DMS79 (cell line): ENCODE measurements around the gene ADAMTS12.

Experiments
- DNase-seq: peaks from one replicate; lab custom pipeline; 2025; lab: John Stamatoyannopoulos, UW

Gene ADAMTS12

DNA sequence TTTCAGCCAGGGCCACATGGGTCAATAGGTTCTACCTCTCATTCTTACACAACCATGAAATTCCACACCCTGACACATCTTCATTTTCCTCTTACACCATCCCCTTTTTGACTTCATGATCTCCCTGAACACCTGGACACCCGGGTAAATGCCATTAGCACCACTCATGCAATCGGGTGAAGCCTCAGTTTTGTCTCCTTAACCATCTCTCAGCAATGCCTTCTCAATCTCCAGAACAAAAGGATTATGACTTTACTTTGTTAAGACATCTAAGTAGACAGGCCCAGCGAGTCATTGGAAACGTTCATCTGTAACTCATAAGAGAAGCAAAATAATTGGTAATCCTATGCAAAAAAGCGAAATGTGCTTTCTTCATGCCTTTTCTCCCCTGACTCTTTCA lies 49.9 kb downstream of the ADAMTS12 start:
- DNase-seq: no peak

DNA sequence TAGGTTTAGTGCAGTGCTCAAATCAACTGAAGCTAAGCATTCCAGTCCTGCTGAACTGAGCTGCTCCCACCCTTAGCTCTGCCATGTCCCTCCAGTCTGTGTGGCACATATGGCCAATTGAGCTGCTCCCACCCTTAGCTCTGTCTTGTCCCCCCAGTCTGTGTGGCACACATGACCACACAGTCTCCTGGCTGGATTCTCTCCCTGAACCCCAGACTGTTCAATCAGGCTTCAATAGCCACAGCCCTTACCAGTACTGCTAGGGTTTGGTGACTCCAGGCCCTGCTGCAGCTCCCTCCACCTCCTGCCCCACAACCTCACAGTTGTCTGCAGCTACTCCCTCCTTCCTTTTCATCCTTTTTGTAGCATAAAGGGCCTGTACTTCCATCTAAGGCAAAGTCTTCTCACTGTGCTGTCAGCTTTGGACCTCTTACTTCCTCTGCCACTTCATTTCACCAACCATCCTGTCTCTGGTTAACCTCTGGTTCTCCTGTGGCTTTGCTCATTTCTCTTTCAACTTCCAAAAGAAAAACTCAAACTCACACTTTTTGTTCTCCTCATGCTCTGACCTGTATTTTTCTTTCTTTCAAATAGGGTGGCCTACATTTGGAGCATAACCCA lies 50.8 kb downstream of the ADAMTS12 start:
- no peak for DNase-seq

DNA sequence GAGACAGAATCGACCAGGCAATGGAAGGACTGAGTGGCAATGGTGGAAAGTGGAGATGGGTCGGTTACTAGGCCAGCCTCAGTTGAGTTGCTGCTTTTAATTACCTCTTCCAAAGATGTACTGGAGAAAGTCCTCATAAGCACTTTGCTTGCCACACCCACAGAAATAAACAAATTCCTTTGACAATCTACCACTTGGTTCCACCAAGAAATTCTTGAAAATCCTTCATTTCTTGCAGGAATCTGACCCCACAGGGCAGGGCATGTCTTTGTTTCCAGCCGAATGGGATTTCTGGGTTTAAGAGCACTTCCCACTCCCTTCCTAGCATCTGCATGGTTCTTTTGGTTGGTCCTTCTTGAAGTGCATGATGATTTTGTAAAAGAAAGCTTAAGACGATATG lies 54.5 kb downstream of the ADAMTS12 start:
- no peak for DNase-seq

DNA sequence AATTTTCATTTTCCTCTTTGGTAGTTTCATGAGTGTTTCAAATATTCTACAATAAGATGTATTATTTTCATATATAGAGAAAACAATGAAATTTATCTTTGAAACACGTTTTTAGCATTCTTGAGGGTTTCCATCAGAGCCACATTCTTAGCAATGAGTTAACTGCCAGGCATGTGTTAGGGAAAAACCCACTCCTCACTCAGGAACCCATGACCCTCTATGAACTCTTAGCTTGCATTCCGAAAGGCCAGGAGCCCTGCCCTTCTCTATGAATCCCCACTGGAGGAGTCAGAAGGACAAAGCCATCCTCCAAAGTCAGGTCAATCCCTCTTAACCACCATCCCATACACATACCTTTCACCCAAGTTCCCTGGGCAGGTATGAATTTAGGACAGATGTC lies 57.5 kb downstream of the ADAMTS12 start:
- no peak for DNase-seq

DNA sequence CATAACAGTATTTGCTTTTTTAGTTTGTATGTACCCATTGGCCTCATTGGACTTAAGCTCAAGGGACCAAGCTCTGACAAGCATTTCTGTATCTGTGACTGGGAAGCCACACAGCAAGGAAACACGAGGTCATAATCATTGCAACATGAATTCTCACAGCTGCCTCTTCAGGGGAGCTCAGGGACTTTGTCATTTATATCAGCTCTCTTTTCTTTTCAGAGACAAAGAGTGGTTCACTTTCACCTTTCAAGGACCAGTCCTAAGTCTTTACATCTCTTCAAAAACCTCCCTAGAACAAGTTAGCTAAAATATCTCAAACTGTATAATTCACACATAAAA lies 58.6 kb downstream of the ADAMTS12 start:
- no peak for DNase-seq

DNA sequence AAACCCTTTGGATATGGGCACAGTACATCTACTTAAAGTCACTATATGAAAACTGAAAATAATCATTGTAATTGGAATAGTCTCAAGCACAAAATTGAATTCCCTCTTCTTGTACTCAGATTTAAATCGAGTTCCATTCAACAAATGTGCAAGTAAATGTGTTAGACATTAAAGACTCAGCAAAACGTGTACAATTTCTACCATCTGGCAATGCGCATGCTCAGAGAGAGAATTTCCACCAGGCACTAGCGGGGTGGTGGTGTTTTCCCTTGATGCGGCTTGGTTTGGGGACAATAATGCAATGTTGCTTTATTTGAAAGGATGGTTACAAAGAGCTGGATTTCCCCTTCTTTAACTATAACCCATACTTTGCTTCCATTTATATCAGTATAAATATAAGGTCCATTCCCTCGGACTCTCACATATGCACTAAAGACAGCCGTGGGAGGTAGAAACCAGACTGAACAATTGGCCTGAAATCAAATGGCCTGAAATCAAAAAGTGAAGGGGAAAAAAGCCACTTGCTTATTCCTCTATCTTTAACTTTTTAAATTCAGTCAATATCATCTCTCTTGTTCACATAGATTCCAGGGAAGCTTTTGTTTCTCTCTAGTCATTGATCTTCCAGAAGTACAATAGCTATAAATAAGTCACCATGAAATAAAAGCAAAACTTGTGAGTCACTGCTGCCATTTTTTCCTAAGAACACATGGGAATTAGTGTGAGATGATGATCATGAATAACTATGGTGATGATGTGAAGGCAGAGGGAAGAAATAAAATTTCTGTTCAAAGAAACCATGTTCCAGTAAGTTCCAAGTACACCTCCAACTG lies 59.2 kb downstream of the ADAMTS12 start:
- no peak for DNase-seq

DNA sequence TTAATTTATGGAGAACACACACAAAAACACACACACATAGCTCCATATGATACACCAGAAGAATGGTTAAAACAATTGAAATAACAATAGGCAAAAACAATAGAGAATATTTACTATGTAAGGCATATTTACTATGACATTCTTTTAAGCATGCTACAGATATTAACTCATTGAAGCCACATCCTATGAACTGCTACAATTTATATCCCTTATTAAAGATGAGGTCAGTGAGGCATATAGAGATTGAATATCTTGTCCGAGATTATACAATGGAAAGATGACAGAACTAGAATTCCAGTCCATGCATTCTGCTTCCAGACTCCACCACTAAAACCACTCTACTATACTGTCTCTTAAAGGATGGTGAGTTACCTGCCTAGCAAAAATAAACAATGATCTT lies 60.7 kb downstream of the ADAMTS12 start:
- no peak for DNase-seq

DNA sequence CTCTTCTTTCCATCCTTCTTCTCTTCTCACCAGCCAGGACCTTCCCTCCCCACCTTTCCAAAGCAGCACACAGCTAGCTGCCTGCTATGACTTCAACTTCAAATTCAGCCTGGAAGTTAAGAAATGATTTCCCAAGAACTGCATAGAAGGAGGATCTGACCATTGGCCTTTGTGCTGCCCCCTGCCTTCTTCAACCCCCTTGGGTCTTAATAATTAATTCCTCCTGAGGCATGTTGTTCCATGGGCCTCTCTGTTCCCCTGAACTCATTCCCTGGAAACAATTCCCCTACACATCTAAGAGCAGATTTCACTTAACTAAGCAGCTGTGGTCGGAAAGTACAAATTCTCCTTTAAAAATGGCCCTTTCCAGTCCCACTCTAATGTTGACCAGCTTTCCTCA lies 62.4 kb downstream of the ADAMTS12 start:
- DNase-seq: no peak

DNA sequence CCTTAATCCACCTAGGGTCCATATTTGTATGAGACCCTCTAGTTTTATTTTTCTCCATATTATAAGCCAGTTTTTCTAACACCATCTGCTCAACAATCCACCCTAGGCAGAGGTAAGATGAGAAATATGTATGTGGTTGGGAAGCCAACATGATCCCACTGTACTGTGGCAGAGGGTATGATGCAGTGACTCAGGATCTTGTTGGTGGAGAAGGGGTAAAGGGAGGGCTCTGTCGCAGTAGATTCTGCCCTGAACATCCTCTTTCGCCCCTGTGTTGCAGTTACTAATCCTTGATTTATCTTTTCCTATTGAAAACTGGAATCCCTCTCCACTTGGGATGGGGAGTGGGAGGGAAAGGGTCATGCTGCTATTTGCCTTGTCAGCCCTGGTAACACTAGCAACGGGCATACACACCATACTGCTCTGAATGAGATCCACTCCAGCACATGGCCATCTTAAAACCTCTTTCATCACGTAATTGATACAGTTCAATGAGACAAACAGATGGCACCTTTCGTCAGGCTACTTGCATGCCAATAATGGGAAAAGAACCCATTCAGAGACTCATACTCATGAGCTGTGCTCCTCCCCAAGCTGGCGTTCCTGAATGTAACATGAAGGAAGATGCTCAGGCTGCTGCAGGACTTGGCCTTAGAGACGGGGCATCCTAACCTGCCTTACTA lies 63.0 kb downstream of the ADAMTS12 start:
- no peak for DNase-seq

DNA sequence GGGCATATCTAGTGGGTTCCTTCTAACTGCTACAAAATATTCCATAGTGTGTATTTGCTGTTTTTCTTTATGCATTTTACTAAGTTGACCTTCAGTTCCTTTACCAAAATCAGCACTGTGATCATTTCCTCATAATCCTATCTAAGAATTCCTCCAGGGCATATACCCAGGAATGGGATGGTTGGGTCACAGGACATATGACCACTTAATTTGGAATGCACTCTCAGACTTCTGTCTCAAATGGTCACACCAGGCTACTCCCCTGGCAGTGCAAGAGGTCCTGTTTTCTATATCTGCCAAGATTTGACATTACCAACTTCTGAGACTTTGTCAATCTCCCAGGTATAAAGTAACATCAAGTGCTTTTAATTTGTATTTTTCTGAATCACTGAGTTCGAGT lies 63.9 kb downstream of the ADAMTS12 start:
- DNase-seq: no peak

DNA sequence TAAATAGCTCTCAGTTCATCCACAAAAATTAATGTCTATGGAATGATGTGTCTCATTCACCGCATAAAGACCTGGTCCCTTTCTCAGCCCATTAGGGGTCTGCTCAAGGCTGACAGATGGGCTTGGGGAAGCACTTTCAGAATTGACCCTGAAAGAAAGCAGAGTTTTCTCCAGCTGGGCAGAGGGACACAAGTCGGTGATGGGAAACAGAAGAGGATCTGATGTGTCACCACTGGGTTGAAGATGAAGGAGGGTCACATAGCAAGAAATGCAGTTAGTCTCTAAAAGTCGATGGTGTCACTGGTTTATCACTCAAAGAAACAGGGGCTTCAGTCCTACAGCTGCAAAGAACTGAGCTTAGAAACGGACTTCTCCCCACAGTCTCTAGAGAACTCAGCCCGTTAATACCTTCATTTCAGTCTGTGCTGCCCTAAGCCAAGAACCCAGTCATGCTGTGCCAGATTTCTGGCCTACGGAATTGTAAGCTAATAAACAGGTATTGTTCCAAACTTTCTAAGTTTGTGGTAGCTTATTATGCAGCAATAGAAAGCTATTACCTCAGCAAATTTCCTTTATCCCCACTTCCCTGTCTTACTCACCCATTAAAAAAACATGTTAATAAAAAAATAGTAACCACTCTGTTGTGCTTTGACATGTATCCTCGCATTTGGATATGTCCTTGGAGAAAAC lies 64.6 kb downstream of the ADAMTS12 start:
- DNase-seq: no peak

DNA sequence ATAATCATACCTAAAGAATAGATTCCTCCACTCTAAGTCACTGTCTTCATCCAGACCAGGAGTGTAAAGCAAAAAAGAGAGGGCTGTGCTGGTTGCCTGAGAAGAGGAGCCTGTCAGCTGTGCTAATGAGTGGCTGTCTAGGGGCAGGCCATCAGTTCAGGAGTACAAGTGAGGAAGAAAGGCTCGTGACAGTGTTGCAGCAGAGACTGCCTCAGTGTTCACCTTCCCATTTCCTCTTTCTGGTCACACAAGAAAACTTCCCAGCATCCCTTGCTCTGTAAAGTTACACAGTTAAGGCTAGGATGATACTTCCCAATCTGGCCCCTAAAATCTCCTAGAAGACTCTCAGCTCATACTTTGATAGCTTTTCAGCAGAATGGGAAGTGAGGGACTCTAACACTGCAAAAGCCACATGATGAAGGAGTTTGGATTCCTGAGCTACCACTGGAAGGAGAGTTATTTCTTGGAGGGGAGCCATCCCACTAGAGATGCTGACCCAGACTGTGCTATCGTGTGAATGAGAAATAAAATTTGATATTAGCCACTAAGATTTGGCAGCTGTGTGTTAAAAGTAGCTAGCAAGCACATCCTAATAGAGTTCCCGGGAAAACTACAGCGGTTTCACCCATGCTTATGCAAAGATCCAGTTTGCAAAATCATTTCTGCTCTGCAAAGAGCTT lies 67.1 kb downstream of the ADAMTS12 start:
- no peak for DNase-seq

DNA sequence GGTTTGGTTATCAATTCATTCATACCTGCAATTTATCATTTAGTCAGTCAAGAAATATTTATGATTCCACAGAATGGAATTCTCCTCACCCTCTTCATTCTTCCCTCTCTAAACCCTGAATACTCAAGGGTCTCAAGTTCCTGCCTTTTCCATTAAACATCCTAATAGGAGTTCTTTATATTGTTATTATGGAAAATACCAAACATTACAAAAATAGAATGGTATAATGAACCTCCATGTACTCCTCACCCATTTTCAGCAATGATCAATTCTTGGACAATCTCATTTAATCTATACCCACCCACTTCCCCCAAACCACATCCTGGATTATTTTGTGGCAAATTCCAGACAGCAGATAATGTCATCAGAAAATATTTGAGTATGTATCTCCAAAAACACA lies 74.5 kb downstream of the ADAMTS12 start:
- DNase-seq: no peak

DNA sequence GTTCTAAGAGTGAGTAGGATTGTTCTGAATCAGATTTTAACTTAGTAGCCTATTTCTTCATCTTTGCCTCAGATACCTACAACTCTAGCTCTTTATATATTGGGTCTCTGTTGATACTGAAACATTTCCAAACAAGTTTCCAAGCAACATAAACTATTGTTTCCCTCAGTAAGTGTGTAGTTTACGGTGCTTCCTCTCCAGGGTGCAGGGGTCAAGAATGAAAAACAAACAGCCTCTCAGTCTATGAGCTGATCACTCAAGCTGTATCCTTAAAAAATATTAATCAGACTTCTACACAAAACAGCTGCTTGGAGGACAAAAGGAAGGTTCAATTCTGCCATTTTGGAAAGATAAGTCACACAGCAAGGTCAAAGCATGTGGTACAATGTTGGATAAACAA lies 75.0 kb downstream of the ADAMTS12 start:
- no peak for DNase-seq

DNA sequence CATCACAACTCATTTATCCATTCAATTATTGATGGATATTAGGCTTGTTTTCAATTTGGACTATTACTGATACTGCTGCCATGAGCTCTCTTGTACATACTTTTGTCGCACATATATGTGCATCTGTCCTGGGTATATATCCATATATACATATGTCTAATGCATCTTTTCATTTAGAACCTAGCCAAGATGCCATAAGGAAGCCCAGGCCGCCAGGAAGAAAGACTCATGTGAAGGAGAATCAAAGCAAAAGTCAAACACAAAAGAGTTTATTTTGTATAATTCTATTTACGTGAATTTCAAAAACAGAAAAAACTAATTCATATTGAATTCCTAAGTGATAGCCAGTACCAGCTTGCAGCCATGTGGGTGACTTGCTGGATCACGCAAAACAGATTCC lies 79.0 kb downstream of the ADAMTS12 start:
- no peak for DNase-seq

DNA sequence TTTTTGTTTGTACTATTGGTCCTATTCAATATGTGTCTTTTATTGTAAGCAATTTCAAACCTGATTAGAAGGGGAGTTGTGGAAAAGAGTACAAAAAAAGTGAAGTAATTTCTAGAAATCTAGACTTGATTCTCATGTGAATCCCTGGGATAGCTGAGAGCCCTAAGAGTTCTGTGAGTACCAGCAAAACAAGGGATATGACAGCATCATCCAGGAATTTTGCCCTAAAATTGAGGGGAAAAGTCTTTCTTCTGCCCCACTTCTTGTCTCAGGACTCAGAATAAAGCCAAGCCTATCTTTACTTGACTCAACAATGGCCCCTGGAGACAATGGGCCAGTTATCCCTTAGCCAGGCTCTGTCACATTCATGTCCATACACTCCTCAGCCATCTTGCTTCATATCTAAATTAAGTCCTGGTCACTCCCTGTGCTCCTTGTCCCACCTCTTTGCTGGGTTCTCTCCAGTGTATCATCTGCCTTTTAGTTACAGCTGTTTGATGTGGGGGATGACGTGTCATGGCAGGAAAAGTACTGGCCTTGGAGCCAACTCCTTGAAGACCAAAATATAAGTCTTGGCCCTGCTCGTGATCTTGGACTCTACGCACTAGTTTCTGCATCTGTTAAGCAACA lies 81.2 kb downstream of the ADAMTS12 start:
- DNase-seq: no peak

DNA sequence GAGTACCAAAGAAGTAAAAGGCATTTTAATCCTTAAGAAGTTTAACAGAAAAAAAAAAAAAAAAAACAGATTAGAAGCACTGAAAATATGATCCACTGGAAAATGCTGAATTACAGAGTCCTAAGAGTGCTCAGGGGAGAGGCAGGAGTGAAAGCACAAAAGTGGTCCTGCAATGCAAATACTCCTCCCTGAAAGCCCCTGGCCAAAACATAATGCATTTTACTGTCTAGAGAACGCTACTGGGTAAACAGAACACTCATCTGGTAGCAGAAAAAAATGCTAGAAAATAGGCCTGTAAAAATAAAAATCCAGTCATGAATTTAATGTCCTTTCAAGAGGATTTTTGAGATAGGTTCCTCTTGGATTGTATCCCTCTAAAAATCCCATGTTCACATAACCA lies 81.9 kb downstream of the ADAMTS12 start:
- DNase-seq: no peak

DNA sequence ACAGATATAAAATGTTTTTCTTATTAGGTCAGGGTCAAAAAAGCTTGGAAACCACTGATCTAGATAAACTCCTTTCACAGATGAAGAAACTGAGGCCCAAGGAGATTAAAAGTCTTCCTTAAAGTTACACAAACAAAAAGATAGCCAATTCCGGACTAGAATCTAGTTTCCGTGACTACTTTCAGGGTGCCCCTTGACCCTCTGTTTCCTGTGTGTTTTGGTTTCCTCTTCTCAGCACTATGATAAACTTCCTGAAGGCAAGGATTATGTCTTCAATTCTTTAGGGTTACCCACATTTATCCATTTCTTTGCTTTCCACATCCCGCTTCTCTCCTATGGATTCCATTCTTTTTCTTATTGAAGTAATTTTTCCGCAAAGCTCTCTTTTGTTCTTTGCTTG lies 83.1 kb downstream of the ADAMTS12 start:
- DNase-seq: no peak

DNA sequence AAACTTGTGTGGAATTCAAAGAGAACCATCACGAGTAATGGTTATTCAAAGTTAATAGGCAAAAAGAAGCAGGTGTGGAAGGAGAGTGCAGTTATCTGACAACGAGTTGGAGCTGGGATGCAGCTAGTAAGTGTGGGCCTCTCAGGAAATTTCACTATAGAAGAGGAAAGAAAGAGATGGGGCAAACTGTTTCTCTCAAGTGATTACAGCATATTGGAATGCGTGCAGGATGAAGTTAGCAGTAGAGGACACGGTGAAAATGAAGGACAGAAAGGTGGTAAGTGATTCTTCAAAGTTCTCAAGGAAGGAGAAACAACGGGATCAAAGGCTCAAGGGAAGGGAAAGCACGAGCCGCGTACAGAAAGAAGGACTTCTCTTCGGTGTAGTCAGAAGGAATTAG lies 84.0 kb downstream of the ADAMTS12 start:
- no peak for DNase-seq

DNA sequence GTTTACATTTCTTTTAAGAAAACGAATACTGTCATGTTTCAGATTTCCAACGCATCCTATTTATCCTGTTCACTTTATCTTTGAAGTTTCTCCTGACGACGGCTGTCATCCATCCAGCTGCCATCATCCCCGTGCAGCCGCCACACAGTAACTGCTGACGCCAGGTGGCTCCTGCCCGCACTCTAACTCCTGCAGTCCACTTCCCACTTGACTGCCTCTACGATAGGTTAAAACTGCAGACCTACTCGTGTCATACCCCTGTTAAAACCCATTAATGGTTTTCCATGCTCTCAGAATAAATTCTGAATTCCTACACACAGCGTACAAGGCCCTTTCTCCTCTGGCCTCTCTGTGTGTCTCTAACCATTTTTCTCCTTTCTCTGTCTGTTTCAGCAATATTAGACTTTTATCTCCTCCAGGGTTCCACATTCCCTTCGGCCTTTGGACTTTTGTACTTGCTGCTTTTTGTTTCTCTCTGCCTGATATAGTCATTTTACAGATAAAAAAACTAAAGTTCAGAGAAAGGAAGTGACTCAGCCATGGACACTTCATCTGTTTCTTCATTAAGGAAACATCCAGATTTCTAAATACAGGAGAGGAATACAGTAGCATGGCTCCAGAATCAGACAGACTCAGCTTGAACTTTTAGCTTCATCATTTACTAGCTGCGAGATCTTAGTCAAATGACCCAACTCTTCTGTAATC lies 84.9 kb downstream of the ADAMTS12 start:
- DNase-seq: no peak

DNA sequence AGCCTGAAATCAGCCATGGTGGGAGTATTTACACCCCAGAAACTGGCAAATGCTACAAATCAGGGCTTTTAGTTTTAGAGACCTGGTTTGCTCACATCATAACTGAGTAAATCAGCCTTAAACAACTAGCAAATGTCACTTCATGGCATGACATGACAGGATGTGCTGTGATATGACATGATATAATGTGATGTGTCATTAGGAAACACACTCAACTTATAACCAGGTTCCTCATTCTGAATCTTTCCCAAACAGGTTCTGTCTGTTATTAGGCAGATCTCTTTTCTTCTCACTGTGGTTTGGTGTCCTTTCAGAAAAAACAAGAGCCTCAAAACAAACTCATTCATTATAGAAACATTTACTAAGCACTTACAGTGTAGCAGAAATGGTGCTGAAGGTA lies 90.5 kb downstream of the ADAMTS12 start:
- DNase-seq: no peak
